Right renal pelvis (tissue), 4 donors: ENCODE measurements around the gene CENPV. TPM values are rescaled to one million over a fixed set of nuclear protein-coding genes. Genes with fewer than 3 reads are reported as not detected.

Experiments used
- DNase-seq, 4 donors: peaks; one replicate each; pipeline ENCODE4 v3.0.0-alpha.2; 2013; ENCODE audit warnings: low read depth in 4 of 4, low spot score in 3 of 4, missing footprints in 1 of 4
- polyA plus RNA-seq, 4 donors: library from polyadenylated mRNA; unstranded; fragments of 120-200 nt; gene quantifications; one replicate each; pipeline ENCODE4 v1.2.1, GENCODE V29; 2013; ENCODE audit not compliant: insufficient read length in 4 of 4

The CENPV gene
- polyA plus RNA-seq, 4 donors = 63.2 to 81.7 (median 76.4) TPM

- DNase-seq = peak; percentile 40 to 61 (median 48)
Observed at GRCh38 chr17:16363749-16364536, 10.7 kb upstream of the CENPV start.

GRCh38 chr17:16361874-16362273 lies 8.6 kb upstream of the CENPV start:
- DNase-seq = no peak

- no peak for DNase-seq
Observed at GRCh38 chr17:16358394-16358793, 5.1 kb upstream of the CENPV start.

- DNase-seq = no peak
Observed at GRCh38 chr17:16354585-16354984, 1.3 kb upstream of the CENPV start.

GRCh38 chr17:16352667-16353316 lies 477 bp downstream of the CENPV start:
- peak; percentile 4 to 50 (median 30) for DNase-seq

GRCh38 chr17:16352303-16352666 lies 984 bp downstream of the CENPV start:
- DNase-seq = peak in 3 of 4 donors; percentile 17 to 23 (median 18)

DNA sequence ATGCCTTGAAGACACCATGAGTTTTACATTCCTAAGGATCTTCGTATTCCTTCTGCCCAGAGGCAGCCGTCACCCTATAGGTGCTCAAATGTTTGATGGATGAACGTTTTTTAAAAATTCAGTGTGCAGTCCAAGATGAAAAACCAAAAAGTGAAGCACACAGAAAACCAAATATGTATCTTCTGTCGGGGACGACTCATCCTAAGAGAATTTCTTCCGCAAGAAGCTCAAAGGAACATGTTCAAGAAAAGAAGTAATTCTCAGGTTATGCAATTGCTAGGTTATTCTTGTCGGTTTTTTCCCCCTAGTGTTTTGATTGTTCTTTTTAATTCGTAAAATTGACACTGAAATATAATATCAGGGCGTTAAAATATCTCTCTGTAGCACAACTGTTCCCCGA lies 1.4 kb downstream of the CENPV start:
- DNase-seq = no peak

DNA sequence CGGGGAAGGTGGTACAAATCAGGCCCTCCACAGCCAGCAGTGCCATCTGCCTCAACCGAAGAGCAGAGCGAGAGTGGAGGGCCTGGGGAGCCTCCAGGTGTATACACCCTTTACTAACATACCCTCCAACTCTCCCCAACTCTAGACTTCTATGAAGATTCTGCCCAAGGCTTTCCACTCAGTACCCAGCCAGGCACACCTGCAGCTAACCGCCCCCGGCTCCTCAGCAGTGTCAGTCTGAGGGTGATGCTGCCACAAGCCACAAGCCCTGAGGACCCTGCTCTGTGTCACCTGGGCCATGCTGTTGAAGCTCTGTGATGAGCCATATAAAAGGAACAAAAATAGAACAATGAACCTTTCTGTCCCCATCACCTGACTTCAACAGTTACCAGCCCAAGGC lies 3.8 kb downstream of the CENPV start:
- DNase-seq = no peak

GRCh38 chr17:16348586-16348985 lies 4.7 kb downstream of the CENPV start:
- DNase-seq = no peak

DNA sequence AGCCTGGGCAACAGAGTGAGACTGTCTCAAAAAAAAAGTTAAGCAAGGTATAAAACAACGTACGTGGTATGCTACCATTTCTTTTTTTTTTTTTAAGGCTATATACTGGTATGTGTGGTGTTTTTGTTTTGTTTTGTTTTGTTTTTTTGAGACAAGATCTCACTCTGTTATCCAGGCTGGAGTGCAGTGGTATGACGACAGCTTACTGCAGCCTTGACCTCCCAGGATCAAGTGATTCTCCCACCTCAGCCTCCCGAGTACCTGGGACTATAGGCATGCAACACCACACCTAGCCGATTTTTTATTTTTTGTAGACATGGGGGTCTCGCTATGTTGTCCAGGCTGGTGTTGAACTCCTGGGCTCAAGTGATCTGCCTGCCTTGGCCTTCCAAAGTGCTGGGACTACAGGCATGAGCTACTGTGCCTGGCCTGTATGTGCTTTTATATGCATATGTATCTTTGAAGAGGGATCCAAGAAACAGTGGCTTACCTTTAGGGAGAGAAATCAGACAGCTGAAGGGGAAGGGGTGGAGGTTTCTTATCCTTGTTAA lies 6.5 kb downstream of the CENPV start:
- DNase-seq = no peak

GRCh38 chr17:16345565-16345964 lies 7.7 kb downstream of the CENPV start:
- DNase-seq = no peak

- no peak for DNase-seq
Observed at GRCh38 chr17:16343569-16343968, 9.7 kb downstream of the CENPV start.

DNA sequence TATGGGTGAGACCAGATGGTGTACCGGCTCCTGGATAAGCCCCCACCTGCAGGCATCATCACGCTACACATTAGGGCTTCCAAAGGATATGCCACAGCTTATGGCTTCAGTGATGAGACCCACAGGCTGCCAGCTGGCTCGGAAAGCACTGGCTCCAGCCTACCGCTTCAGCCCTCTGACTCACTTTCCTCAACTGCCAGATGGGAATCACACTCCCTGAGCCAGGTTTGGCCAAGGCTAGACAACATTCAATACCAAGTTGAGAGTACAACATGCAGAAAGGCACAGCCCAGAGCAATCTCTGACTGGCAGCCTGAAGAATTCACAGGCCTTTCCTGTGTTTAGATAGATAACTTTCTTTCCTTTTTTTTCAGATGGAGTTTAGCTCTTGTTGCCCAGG lies 10.3 kb downstream of the CENPV start:
- no peak for DNase-seq

DNA sequence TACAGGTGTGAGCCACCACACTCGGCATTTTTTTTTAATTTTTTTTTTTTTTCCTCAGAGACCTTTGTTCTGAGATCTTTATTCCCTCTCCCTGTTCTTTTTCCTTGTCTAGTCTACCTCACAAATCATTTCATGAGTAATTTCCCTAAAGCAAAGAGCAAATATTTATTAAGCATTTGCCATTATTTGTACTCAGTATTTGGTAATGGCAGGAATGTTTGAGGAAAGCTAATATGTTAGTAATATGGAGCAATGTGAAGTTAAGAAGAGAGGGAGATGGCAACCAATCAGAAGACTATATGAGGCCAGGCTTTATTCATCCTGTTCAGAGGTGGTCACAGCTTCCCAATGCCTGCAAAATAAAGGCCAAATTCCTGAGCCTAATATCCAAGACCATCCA lies 13.3 kb downstream of the CENPV start:
- no peak for DNase-seq

- no peak for DNase-seq
Observed at GRCh38 chr17:16339402-16339801, 13.9 kb downstream of the CENPV start.

GRCh38 chr17:16338391-16338790 lies 14.9 kb downstream of the CENPV start:
- no peak for DNase-seq

GRCh38 chr17:16329519-16330271 lies 23.6 kb downstream of the CENPV start:
- no peak for DNase-seq

GRCh38 chr17:16328997-16329396 lies 24.3 kb downstream of the CENPV start:
- DNase-seq = no peak

DNA sequence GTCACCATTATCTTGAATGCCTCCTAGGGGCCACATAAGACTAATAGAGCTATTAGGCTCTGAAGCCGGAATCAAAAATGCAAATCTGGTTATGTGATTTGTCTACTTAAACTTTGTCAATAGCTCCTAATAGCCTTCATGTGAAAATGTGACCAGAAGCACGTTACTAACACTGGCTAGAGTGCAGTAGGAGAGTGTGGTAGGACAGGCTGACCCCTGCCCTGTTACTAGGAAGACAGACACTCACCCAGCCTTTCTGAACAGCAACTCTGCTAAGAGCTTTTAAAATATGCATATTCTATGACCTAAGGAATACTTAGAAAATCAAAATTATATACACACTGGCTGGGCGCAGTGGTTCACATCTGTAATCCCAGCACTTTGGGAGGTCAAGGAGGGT lies 26.3 kb downstream of the CENPV start:
- DNase-seq = no peak

GRCh38 chr17:16325964-16326363 lies 27.3 kb downstream of the CENPV start:
- DNase-seq = no peak

DNA sequence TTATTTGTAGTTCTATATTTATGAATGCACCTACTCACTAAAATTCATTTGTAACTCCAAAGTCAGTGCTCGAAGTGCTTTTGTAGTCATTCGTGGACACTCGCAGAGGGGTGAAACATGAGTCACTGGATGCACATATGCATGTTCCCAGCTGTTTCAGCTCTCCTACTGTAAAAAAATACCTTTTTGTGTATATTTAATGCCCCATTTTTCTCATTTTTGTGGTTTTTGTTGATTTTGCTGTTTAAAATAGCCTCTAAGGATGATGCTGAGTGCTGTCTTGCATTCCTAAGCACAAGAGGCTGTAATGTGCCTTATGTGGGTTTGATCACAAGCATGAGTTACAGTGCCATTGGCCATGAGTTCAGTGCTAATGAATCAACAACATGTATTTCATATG lies 30.6 kb downstream of the CENPV start:
- DNase-seq = no peak
